HG03280 (cell line): ENCODE data around the gene NOL4L.

Experiments
- ATAC-seq: cut with Tn5 transposase; IDR thresholded peaks from one replicate; pipeline ENCODE4 v1.9.1; 2021; ENCODE audit warnings: mild to moderate bottlenecking, moderate library complexity; ENCODE audit not compliant: unreplicated experiment

NOL4L gene

GRCh38 chr20:32613192-32614053 is 28.3 kb upstream of the NOL4L start:
- ATAC-seq = no peak

GRCh38 chr20:32612351-32613191 is 27.4 kb upstream of the NOL4L start:
- no peak for ATAC-seq

DNA sequence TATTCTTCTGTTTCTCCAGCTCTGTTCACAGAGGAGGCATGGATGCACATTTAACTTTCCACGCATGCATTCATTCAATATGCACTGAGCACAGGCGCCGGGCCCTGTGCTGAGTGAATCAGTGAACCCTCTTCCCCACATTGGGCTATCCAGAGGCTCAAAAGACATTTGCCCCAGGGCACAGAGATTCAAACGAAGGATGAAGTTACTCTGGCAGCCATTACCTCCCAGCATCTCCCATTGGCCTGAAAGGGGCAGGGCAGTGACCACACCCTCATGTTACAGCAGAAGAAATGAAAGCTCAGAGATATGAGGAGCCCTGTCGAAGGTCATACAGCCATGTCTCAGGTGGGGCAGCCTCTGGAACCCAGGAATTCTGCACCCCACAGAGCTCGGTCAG is 26.7 kb upstream of the NOL4L start:
- no peak for ATAC-seq

DNA sequence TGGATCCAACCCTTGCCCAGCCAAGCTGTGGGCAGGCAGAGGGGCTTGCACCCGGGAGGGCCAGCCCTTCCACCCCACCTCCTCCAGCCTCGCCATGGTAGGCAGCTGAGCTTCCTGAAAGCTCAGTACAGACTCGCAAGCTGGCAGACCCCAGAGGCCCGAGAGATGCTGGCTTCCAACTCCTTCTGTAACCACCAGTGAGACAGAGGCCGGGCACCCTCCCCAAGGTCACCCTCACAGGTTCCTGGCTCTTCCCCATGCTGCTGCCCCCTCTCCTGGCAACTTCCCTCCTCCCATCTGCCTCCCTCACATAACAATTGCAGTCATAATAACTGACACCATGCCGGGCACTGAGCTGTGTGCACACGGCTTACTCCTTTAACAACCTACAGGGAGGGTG is 26.2 kb upstream of the NOL4L start:
- no peak for ATAC-seq

- ATAC-seq = no peak
These were observed 25.5 kb upstream of the NOL4L start for GRCh38 chr20:32610472-32611218.

DNA sequence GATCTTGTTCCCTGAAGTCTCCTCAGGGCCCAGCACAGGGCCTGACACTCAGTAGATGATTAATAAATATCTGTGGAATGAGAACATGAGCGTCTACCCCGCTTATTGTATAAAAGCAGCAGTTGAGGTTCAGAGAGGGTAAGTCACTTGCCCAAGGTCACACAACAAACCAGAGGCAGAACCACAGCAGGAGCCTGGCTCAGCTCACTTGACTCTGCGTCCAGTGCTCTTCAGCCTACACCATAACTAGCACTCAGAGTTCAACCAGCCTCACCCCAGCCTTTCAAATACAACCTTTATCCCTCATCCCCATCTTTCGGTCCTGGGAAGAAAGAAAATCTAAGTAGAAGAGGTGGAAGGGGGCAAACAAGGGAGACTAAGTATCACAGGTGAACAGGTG is 24.9 kb upstream of the NOL4L start:
- no peak for ATAC-seq

GRCh38 chr20:32609111-32609773 is 24.1 kb upstream of the NOL4L start:
- ATAC-seq = no peak

DNA sequence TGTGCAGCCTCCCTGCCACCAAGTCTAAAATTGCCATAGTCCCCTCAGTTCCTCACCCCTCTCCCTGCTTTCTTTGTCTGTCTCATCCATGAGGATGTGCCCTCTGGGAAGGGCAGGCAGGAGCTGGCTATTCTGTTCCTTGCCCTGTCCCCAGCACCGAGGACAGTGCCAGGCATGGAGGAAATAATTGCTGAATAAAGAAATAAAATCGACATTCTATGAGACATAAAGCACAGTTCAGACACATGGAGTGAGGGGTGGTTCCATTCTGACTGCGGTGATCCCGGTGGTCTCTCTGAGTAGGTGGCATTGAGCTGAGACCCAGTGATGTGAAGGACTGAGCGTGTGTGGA is 23.5 kb upstream of the NOL4L start:
- ATAC-seq = no peak

GRCh38 chr20:32607727-32608663 is 22.9 kb upstream of the NOL4L start:
- no peak for ATAC-seq

DNA sequence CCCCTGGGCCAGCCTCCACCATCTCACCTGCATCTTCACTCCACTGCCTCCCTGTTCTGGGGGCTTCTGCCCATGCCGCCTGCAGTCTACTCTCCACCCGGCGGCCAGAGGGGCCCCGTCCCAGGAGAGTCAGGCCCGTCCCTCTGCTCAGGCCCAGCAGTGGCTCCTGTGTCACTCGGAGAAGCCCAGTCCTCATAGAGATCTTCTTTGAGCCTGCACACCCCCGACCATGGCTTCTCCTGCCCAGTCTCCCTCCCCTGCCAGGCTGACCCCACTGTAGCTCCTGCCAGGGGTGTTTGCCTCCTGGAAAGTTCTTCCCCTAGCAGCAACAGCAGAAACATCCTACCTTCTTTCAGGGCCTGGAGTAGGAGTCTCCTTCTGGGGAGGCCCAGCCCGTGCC is 22.2 kb upstream of the NOL4L start:
- ATAC-seq = no peak

DNA sequence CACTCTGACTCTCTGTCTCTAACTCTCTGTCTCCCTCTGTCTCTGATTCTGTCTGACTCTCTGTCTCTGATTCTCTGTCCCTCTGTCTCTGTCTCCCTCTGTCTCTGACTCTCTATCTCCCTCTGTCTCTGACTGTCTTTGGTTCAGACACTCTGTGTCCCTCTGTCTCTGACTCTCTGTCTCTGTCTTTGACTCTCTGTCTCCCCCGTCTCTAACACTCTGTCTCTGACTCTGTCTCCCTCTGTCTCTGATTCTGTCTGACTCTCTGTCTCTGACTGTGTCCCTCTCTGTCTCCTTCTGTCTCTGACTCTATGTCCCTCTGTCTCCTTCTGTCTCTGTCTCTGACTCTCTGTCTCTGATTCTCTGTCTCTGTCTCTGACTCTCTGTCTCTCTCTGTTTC is 21.7 kb upstream of the NOL4L start:
- ATAC-seq = no peak

DNA sequence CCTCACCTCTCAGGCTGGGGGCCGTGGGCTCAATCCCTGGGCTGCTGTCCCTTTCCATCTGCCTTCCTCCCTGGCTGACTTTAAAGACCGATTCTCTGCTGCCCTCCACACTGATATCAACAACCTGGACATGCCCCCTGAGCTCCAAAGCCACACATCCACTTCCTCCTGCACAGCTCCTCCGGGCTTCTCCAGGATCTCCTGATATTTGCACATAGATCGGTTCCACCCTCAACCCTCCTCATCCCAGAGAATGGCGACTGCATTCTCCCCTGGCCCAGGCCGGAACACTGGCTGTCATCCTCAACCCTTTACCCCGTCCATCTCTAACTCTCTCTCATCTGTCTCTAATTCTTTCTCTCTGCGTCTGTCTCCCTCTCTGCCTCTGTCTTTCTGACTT is 21.0 kb upstream of the NOL4L start:
- no peak for ATAC-seq

DNA sequence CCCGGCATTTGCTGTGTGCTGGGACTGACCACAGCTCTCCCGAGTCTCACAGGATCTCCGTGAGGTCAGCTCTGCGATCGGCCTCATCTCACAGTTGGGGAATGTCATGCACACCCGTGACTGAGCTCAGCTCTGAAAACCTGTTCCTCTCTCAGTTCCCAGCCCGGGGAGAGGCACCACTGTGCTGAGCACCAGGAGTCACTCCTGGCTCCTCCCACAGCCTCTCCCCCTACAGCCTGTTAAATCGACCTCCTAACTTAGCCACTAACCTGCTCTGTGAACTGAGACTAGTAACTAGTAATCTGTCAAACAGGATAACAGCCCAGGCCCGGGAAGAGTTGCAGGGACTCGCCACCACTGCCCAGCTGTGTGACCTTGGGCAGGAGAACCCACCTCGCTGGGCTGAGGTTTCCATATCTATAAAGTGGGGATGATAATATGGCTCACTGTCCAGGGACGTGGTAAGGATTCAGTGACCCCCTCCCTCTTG is 20.1 kb upstream of the NOL4L start:
- no peak for ATAC-seq

- ATAC-seq = no peak
These were observed 18.1 kb upstream of the NOL4L start for GRCh38 chr20:32603046-32603726.

DNA sequence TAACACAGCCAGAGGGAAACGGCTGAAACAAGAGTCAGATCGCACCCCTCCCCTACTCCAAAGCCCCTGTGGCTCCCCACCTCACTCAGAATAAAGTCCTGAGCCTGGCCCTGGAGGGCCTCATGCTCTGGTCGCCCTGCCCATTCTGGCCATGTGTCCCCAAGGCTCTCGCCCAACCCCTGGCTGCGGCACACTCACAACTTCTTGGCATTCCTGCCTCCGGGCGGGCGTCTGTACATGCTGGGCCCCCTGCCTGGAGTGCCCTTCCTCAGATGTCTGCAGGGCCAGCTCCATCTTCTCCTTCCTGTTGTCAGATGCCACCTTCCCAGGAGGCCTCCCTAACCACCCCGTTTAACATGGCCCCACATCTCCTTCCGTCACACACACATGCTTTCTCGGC is 17.1 kb upstream of the NOL4L start:
- ATAC-seq = no peak

- ATAC-seq = no peak
These were observed 15.6 kb upstream of the NOL4L start for GRCh38 chr20:32600681-32601237.

DNA sequence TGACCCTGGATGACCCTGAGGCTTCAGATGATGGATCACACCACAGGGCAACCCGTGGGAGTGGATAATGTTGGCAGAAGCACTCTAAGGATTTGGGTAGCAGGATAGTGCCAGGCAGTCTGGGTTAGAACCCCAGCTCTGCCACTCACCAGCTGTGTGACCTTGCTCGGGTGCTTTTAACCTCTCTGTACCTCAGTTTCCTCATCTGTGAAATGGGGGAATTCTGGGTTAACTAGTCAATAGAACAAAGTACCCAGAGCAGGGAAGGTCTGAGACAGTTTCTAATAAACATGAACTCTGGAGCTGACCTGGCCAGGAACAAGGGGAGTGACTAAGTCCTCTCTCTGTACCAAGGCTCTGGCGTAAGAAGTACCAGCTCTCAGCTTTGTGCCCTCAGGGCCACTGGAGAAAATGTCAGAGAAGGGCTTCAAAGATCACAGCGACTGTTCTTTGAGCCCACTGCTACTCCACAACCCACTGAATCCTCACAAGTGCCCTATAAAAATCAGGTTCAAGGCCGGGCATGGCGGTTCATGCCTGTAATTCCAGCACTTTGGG is 14.7 kb upstream of the NOL4L start:
- ATAC-seq = no peak

DNA sequence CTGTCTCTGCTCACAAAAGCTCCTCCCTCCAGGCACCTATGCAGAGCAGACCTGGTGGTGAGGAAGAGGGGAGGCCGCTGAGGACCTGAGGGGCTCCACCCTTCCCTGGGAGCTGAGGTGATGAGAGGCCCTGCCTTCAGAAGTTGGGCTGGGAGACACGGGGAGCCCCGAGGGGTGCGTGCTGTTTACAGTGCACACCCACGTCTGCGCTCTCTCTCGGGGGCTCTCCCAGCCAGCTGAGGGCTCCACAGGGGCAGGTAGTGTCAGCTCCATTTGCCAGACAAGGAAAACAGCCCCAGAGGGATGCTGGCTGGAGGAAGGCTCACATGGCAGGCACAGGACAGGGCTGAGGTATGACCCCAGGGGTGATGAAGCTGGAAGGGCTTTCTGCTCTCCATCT is 13.5 kb upstream of the NOL4L start:
- ATAC-seq = no peak

DNA sequence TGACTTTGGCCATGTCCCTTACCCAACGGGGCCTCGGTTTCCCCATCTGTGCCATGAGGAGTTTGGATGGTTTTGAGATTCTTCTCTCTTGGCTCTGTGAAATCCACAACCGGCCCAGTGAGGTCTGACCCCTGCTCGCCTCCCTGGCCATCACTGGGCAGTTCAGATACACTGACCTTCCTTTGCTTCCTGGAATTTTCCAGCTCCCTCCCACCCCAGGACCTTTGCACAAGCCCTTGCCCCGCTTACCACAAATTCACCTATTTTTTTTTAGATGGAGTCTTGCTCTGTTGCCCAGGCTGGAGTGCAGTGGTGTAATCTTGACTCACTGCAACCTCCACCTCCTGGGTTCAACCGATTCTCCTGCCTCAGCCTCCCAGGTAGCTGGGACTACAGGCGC is 12.6 kb upstream of the NOL4L start:
- no peak for ATAC-seq
